HepG2 (cell line): Measurements from ENCODE around the gene ELMOD3. TPM values are rescaled to one million over a fixed set of nuclear protein-coding genes. Genes with fewer than 3 reads are reported as not detected.

Source experiments
- CBFB ChIP-seq: sonication (generic); formaldehyde crosslinking; IDR thresholded peaks from 2 replicates; pipeline ENCODE4 v1.4.0; 2020; ENCODE audit warnings: missing genetic modification reagents
- EHMT2 ChIP-seq: fragments of 200-600 bp; sonication (generic); IDR thresholded peaks from 2 replicates; pipeline ENCODE4 v1.7.0; 2017; ENCODE audit warnings: antibody characterized with exemption, low read depth, low read length, borderline replicate concordance
- ELF4 ChIP-seq: sonication (generic); formaldehyde crosslinking; IDR thresholded peaks from 2 replicates; pipeline ENCODE4 v1.5.0; 2020; ENCODE audit warnings: missing genetic modification reagents, mild to moderate bottlenecking, moderate library complexity, borderline replicate concordance
- HDAC6 ChIP-seq: fragments of 200-600 bp; sonication (generic); IDR thresholded peaks from 2 replicates; pipeline ENCODE4 v1.7.0; 2017; ENCODE audit warnings: mild to moderate bottlenecking, antibody characterized with exemption, low read length, low read depth
- HOXA3 ChIP-seq: sonication (generic); formaldehyde crosslinking; IDR thresholded peaks from 2 replicates; pipeline ENCODE4 v1.5.0; 2020; ENCODE audit warnings: missing genetic modification reagents
- NR1H2 ChIP-seq: sonication (generic); formaldehyde crosslinking; IDR thresholded peaks from 2 replicates; pipeline ENCODE4 v1.8.1; 2022; ENCODE audit warnings: low read depth, missing genetic modification reagents, borderline replicate concordance
- RNF2 ChIP-seq: fragments of 450-650 bp; conservative IDR thresholded peaks from 2 replicates; pipeline ENCODE4 v1.6.1; 2016; ENCODE audit warnings: low read depth
- TARDBP ChIP-seq: sonication (generic); formaldehyde crosslinking; IDR thresholded peaks from 2 replicates; pipeline ENCODE4 v1.8.0; 2022; ENCODE audit warnings: mild to moderate bottlenecking, missing genetic modification reagents
- ZNF337 ChIP-seq: sonication (generic); formaldehyde crosslinking; IDR thresholded peaks from 2 replicates; pipeline ENCODE4 v1.5.1; 2020; ENCODE audit warnings: missing genetic modification reagents, low read depth, mild to moderate bottlenecking, borderline replicate concordance
- ZNF430 ChIP-seq: sonication (generic); formaldehyde crosslinking; IDR thresholded peaks from 2 replicates; pipeline ENCODE4 v1.9.0; 2021; ENCODE audit warnings: mild to moderate bottlenecking, missing genetic modification reagents
- ZNF432 ChIP-seq: sonication (generic); formaldehyde crosslinking; IDR thresholded peaks from 2 replicates; pipeline ENCODE4 v1.5.0; 2020; ENCODE audit warnings: missing genetic modification reagents, mild to moderate bottlenecking, borderline replicate concordance
- ZNF501 ChIP-seq: sonication (generic); formaldehyde crosslinking; IDR thresholded peaks from 2 replicates; pipeline ENCODE4 v1.5.1; 2020; ENCODE audit warnings: mild to moderate bottlenecking, moderate library complexity, missing genetic modification reagents
- ZNF652 ChIP-seq: IDR thresholded peaks from 2 replicates; pipeline ENCODE4 v1.6.1; 2016; ENCODE audit warnings: low read depth, borderline replicate concordance
- ZNF703 ChIP-seq: sonication (generic); formaldehyde crosslinking; IDR thresholded peaks from 2 replicates; pipeline ENCODE4 v1.5.1; 2020; ENCODE audit warnings: missing genetic modification reagents, mild to moderate bottlenecking, moderate library complexity, borderline replicate concordance
- ZNF792 ChIP-seq: IDR thresholded peaks from 2 replicates; pipeline ENCODE4 v1.6.1; 2016
- polyA plus RNA-seq, 8 experiments: library from polyadenylated mRNA; depleted of rRNA in 3 of 8; stranded (reverse) in 7 of 8; unstranded in 1 of 8; fragments of >200 nt; fragmentation: Illumina TruSeq in 4 of 8; extraction: Trizol in 4 of 8; gene quantifications; 2 replicates each; pipeline versions ENCODE4 v1.2.1 to v1.2.3, GENCODE V29; 2011 to 2016; ENCODE audit warnings: low read depth in 4 of 8, missing spikeins in 1 of 8, mixed read lengths in 1 of 8; ENCODE audit not compliant: insufficient read depth in 1 of 8
- total RNA-seq, 5 experiments: library from RNA; depleted of rRNA; stranded (reverse); fragments of >200 nt; fragmentation: Illumina TruSeq; extraction: Trizol; gene quantifications; 2 replicates each; pipeline ENCODE4 v1.2.3, GENCODE V29; 2016; ENCODE audit warnings: low read depth in 1 of 5
- TF ChIP-seq, protein P1 (sequence below): sonication (generic); formaldehyde crosslinking; IDR thresholded peaks from 2 replicates; pipeline ENCODE4 v1.5.0; 2020; ENCODE audit warnings: missing genetic modification reagents
- TF ChIP-seq, protein P2 (sequence below): sonication (generic); formaldehyde crosslinking; IDR thresholded peaks from 2 replicates; pipeline ENCODE4 v1.8.1; 2023; ENCODE audit warnings: mild to moderate bottlenecking, inconsistent platforms, moderate library complexity, missing genetic modification reagents, borderline replicate concordance
- TF ChIP-seq, protein P3 (sequence below): IDR thresholded peaks from 2 replicates; pipeline ENCODE4 v1.6.1; 2016; ENCODE audit warnings: low read depth, borderline replicate concordance
- TF ChIP-seq, protein P4 (sequence below): sonication (generic); formaldehyde crosslinking; conservative IDR thresholded peaks from 2 replicates; pipeline ENCODE4 v1.4.0; 2020; ENCODE audit warnings: missing genetic modification reagents
- TF ChIP-seq, protein P5 (sequence below): IDR thresholded peaks from 2 replicates; pipeline ENCODE4 v1.6.1; 2016

The ELMOD3 gene
- total and polyA plus RNA-seq, 2 of the 13 experiments (the other 11 are each of a cell fraction or from before 2014, with no cell fraction given): 13.3 to 19.5 TPM

DNA sequence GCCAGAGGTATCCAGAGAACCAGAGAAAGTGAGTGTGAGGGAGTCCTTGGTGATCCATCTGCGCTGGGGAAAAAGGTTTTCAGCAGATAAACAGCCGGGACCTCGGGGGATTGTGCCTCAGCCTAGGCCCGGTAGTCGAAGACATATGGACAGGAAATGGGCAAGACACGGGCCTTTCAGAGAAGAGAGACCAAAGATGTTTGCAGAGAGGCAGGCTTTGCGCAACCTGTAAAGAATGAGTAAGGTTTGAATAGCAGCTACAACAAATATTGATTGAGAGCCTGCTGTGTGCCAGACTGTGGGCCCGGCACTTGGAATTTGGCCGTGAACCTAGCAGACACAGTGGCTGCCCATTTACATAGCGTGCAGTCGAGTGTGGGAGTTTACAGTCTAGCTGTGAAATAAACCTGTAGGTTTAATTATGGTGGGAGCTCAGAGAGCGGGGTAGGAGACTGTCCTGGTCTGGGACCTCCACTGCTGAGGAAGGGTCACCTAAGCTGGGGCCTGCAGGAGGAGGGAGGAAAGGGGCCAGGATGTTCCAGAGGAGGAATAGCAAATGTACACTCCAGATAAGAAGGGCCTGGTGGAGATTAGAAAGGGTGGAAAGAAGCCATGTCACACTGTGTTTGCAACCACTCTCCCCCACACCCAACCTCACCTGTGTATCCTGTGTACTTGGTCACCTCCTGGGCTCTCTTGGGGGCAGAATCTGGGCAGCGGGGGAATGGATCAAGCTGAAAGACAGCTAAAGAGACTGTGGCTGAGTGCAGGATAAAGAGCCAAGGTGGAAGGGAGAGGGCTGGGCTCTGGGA, 66.9 kb downstream of the ELMOD3 start (continued):
- TF ChIP-seq, protein P1, sequence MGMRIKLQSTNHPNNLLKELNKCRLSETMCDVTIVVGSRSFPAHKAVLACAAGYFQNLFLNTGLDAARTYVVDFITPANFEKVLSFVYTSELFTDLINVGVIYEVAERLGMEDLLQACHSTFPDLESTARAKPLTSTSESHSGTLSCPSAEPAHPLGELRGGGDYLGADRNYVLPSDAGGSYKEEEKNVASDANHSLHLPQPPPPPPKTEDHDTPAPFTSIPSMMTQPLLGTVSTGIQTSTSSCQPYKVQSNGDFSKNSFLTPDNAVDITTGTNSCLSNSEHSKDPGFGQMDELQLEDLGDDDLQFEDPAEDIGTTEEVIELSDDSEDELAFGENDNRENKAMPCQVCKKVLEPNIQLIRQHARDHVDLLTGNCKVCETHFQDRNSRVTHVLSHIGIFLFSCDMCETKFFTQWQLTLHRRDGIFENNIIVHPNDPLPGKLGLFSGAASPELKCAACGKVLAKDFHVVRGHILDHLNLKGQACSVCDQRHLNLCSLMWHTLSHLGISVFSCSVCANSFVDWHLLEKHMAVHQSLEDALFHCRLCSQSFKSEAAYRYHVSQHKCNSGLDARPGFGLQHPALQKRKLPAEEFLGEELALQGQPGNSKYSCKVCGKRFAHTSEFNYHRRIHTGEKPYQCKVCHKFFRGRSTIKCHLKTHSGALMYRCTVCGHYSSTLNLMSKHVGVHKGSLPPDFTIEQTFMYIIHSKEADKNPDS (CRISPR knock-in tag): no peak
- no peak for TF ChIP-seq ELF4 (CRISPR knock-in tag)
- TF ChIP-seq, protein P2, sequence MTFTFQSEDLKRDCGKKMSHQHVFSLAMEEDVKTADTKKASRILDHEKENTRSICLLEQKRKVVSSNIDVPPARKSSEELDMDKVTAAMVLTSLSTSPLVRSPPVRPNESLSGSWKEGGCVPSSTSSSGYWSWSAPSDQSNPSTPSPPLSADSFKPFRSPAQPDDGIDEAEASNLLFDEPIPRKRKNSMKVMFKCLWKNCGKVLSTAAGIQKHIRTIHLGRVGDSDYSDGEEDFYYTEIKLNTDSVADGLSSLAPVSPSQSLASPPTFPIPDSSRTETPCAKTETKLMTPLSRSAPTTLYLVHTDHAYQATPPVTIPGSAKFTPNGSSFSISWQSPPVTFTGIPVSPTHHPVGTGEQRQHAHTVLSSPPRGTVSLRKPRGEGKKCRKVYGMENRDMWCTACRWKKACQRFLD (CRISPR knock-in tag): peak; percentile 69; the same call in 1 of the 2 replicates
- peak; percentile 63; the same call in 1 of the 2 replicates for TF ChIP-seq NR1H2 (CRISPR knock-in tag)
- TF ChIP-seq ZNF432 (CRISPR knock-in tag): no peak
- TF ChIP-seq, protein P3, sequence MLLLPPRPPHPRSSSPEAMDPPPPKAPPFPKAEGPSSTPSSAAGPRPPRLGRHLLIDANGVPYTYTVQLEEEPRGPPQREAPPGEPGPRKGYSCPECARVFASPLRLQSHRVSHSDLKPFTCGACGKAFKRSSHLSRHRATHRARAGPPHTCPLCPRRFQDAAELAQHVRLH: peak; percentile 75; the same call in 1 of the 2 replicates
- TF ChIP-seq, protein P4, sequence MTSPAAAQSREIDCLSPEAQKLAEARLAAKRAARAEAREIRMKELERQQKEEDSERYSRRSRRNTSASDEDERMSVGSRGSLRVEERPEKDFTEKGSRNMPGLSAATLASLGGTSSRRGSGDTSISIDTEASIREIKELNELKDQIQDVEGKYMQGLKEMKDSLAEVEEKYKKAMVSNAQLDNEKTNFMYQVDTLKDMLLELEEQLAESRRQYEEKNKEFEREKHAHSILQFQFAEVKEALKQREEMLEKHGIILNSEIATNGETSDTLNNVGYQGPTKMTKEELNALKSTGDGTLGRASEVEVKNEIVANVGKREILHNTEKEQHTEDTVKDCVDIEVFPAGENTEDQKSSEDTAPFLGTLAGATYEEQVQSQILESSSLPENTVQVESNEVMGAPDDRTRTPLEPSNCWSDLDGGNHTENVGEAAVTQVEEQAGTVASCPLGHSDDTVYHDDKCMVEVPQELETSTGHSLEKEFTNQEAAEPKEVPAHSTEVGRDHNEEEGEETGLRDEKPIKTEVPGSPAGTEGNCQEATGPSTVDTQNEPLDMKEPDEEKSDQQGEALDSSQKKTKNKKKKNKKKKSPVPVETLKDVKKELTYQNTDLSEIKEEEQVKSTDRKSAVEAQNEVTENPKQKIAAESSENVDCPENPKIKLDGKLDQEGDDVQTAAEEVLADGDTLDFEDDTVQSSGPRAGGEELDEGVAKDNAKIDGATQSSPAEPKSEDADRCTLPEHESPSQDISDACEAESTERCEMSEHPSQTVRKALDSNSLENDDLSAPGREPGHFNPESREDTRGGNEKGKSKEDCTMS (CRISPR knock-in tag): 0 out of 2 replicates have a peak, but pooled peaks have one; percentile 20
- TF ChIP-seq RNF2: no peak
- TF ChIP-seq CBFB: peak; percentile 54; the same call in 1 of the 2 replicates
- peak; percentile 96 for TF ChIP-seq HOXA3 (CRISPR knock-in tag)
- peak; percentile 72; the same call in 1 of the 2 replicates for TF ChIP-seq EHMT2
- TF ChIP-seq ZNF337 (CRISPR knock-in tag): no peak
- peak; percentile 81; the same call in 1 of the 2 replicates for TF ChIP-seq TARDBP
- TF ChIP-seq ZNF430: peak; percentile 88
- TF ChIP-seq, protein P5, sequence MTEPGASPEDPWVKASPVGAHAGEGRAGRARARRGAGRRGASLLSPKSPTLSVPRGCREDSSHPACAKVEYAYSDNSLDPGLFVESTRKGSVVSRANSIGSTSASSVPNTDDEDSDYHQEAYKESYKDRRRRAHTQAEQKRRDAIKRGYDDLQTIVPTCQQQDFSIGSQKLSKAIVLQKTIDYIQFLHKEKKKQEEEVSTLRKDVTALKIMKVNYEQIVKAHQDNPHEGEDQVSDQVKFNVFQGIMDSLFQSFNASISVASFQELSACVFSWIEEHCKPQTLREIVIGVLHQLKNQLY (CRISPR knock-in tag): peak; percentile 84
- peak; percentile 47; the same call in 1 of the 2 replicates for TF ChIP-seq ZNF652
- peak; percentile 92 for TF ChIP-seq ZNF703
- TF ChIP-seq HDAC6: no peak
- peak; percentile 86 for TF ChIP-seq ZNF792 (CRISPR knock-in tag)
- TF ChIP-seq ZNF501 (CRISPR knock-in tag): peak; percentile 85
